ENCODE data around the gene MAP3K4.

GRCh38 chr6:161115468-161115867, 123.9 kb downstream of the MAP3K4 start:
- no peak for TF ChIP-seq LEF1 (IDR thresholded peaks at IDR 0.05; ENCODE audit: borderline replicate concordance)
- TF ChIP-seq FOXK2 (IDR thresholded peaks at IDR 0.05): no peak
- TF ChIP-seq ARNT (IDR thresholded peaks at IDR 0.05): no peak
- no peak for TF ChIP-seq ZNF384 (IDR thresholded peaks at IDR 0.05)
- no peak for TF ChIP-seq SUZ12 (IDR thresholded peaks at IDR 0.05)
- no peak for TF ChIP-seq FOXA1 (IDR thresholded peaks at IDR 0.05)
- no peak for TF ChIP-seq ELF4 (IDR thresholded peaks at IDR 0.05)
- TF ChIP-seq BHLHE40 (IDR thresholded peaks at IDR 0.05; ENCODE audit: borderline replicate concordance): no peak
- TF ChIP-seq FOXM1 (IDR thresholded peaks at IDR 0.05; ENCODE audit: borderline replicate concordance): no peak
- no peak for TF ChIP-seq HDGF (IDR thresholded peaks at IDR 0.05; ENCODE audit: borderline replicate concordance)
- no peak for TF ChIP-seq L3MBTL2 (conservative IDR thresholded peaks at IDR 0.05)
- TF ChIP-seq SP1 (IDR thresholded peaks at IDR 0.05): no peak
- TF ChIP-seq TARDBP (IDR thresholded peaks at IDR 0.05): no peak
- TF ChIP-seq PKNOX1 (IDR thresholded peaks at IDR 0.05): no peak
